ENCODE measurements around the gene SYAP1.

DNA sequence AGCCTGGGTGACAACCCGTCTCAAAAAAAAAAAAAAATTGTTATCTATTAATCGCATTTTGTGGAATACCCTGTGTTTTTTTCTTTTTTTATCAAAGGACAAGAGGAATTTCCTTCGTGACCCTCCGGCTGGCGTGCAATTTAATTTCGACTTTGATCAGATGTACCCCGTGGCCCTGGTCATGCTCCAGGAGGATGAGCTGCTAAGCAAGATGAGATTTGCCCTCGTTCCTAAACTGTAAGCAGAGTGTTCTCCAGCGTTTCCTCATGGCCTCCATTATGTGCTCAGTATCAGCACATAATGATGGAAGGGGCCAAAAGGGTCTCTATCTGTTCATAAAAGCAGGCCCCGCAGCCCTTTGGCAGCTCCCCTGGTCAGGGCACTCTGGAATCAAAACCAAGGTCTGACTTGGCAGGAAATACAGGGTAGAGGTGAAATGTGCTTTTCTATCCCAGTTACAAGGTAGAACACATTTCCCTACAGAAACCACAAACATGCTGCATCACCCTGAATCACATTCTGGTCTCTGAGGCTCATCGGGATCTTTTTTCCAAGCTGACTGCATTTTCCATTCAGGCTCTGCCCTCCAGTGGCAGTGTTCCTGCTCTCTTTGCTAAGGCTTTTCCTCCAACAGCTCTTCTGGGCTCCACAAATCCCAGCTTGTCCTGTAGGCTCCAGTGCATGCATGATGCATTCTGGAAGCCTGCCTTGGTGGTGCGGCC lies 24.4 kb downstream of the SYAP1 start:
- TF ChIP-seq CTCF (IDR thresholded peaks at IDR 0.05) (no peak), EZH2 (IDR thresholded peaks at IDR 0.05) (no peak), EZH2phosphoT487 (IDR thresholded peaks at IDR 0.05) (no peak)

All from neural progenitor cell (in vitro differentiated cells).